Measurements from ENCODE around the gene DOLPP1. TPM values are rescaled to one million over a fixed set of nuclear protein-coding genes. Genes with fewer than 3 reads are reported as not detected.

The DOLPP1 gene
- total and polyA plus RNA-seq, 4 donors = 14.6 to 15.6 (median 15.0) TPM

DNA sequence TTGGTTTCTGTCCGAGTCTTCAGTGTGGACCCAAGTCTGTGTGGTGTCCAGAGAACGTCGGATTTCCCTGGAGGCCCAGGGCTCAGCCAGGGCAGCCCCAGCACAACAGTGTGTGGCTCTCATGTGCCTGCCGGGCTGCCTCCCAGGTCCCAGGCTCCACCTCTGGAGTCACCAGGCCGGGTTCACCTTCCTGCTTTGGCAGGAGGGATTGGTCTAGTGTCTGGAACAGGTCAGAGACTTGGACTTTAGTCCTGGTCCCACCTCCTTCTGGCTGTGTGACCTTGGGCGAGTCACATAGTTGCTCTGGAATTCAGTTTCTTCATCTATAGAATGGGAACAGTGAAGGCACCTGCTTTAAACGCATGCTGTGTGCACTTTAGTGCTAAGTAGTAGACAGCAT lies 3.2 kb downstream of the DOLPP1 start:
- H3K9me3 ChIP-seq (ENCODE audit: control insufficient read depth in 4 of 4, low read length in 3 of 4) = no peaks in the 10 kb centered on the region
- WGBS = 49% methylated on average over 7 of the region's 7 CpGs
- peaks cover 15 to 70% (median 60%) of the 10 kb centered on the region in 4 donors for H3K4me1 ChIP-seq (ENCODE audit: control insufficient read depth in 4 of 4, insufficient read depth in 4 of 4, low read length in 3 of 4)
- peaks cover 6 to 21% (median 7%) of the 10 kb centered on the region in 4 donors for H3K36me3 ChIP-seq (ENCODE audit: control insufficient read depth in 4 of 4, insufficient read depth in 3 of 4, low read depth in 1 of 4, low read length in 3 of 4)
- no peak overlapping the region for H3K4me3 ChIP-seq (ENCODE audit: low read depth in 1 of 3, low read length in 3 of 3)
- no peak for DNase-seq (ENCODE audit: low spot score)
- TF ChIP-seq SP1 (IDR thresholded peaks at IDR 0.05) (peak; percentile 33), HNF4G (IDR thresholded peaks at IDR 0.05) (peak; percentile 52), YY1 (IDR thresholded peaks at IDR 0.05) (no peak), RXRA (IDR thresholded peaks at IDR 0.05) (peak; percentile 57 to 75), RAD21 (IDR thresholded peaks at IDR 0.05) (peak in 1 of 2 donors; percentile 13), FOXA1 (IDR thresholded peaks at IDR 0.05) (no peak), FOXA2 (IDR thresholded peaks at IDR 0.05) (no peak), TAF1 (conservative IDR thresholded peaks at IDR 0.05) (no peak), HNF4A (conservative IDR thresholded peaks at IDR 0.05) (peak; percentile 82 to 86), NR2F2 (IDR thresholded peaks at IDR 0.05) (no peak), GABPA (IDR thresholded peaks at IDR 0.05 in 1 of 2, conservative IDR thresholded peaks at IDR 0.05 in 1 of 2) (no peak), EGR1 (IDR thresholded peaks at IDR 0.05; ENCODE audit: low read depth in 2 of 2) (no peak), JUND (IDR thresholded peaks at IDR 0.05) (no peak)
- TF ChIP-seq, protein P1, sequence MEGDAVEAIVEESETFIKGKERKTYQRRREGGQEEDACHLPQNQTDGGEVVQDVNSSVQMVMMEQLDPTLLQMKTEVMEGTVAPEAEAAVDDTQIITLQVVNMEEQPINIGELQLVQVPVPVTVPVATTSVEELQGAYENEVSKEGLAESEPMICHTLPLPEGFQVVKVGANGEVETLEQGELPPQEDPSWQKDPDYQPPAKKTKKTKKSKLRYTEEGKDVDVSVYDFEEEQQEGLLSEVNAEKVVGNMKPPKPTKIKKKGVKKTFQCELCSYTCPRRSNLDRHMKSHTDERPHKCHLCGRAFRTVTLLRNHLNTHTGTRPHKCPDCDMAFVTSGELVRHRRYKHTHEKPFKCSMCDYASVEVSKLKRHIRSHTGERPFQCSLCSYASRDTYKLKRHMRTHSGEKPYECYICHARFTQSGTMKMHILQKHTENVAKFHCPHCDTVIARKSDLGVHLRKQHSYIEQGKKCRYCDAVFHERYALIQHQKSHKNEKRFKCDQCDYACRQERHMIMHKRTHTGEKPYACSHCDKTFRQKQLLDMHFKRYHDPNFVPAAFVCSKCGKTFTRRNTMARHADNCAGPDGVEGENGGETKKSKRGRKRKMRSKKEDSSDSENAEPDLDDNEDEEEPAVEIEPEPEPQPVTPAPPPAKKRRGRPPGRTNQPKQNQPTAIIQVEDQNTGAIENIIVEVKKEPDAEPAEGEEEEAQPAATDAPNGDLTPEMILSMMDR (IDR thresholded peaks at IDR 0.05; ENCODE audit: low read depth, low read length, missing input control) = no peak
- TF ChIP-seq, protein P2, sequence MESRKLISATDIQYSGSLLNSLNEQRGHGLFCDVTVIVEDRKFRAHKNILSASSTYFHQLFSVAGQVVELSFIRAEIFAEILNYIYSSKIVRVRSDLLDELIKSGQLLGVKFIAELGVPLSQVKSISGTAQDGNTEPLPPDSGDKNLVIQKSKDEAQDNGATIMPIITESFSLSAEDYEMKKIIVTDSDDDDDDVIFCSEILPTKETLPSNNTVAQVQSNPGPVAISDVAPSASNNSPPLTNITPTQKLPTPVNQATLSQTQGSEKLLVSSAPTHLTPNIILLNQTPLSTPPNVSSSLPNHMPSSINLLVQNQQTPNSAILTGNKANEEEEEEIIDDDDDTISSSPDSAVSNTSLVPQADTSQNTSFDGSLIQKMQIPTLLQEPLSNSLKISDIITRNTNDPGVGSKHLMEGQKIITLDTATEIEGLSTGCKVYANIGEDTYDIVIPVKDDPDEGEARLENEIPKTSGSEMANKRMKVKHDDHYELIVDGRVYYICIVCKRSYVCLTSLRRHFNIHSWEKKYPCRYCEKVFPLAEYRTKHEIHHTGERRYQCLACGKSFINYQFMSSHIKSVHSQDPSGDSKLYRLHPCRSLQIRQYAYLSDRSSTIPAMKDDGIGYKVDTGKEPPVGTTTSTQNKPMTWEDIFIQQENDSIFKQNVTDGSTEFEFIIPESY (IDR thresholded peaks at IDR 0.05) = no peak
- TF ChIP-seq, protein P3, sequence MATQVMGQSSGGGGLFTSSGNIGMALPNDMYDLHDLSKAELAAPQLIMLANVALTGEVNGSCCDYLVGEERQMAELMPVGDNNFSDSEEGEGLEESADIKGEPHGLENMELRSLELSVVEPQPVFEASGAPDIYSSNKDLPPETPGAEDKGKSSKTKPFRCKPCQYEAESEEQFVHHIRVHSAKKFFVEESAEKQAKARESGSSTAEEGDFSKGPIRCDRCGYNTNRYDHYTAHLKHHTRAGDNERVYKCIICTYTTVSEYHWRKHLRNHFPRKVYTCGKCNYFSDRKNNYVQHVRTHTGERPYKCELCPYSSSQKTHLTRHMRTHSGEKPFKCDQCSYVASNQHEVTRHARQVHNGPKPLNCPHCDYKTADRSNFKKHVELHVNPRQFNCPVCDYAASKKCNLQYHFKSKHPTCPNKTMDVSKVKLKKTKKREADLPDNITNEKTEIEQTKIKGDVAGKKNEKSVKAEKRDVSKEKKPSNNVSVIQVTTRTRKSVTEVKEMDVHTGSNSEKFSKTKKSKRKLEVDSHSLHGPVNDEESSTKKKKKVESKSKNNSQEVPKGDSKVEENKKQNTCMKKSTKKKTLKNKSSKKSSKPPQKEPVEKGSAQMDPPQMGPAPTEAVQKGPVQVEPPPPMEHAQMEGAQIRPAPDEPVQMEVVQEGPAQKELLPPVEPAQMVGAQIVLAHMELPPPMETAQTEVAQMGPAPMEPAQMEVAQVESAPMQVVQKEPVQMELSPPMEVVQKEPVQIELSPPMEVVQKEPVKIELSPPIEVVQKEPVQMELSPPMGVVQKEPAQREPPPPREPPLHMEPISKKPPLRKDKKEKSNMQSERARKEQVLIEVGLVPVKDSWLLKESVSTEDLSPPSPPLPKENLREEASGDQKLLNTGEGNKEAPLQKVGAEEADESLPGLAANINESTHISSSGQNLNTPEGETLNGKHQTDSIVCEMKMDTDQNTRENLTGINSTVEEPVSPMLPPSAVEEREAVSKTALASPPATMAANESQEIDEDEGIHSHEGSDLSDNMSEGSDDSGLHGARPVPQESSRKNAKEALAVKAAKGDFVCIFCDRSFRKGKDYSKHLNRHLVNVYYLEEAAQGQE (IDR thresholded peaks at IDR 0.05) = no peak
- TF ChIP-seq, protein P4, sequence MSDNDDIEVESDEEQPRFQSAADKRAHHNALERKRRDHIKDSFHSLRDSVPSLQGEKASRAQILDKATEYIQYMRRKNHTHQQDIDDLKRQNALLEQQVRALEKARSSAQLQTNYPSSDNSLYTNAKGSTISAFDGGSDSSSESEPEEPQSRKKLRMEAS (IDR thresholded peaks at IDR 0.05) = no peak
- TF ChIP-seq, protein P5, sequence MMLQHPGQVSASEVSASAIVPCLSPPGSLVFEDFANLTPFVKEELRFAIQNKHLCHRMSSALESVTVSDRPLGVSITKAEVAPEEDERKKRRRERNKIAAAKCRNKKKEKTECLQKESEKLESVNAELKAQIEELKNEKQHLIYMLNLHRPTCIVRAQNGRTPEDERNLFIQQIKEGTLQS (IDR thresholded peaks at IDR 0.05) = no peak
- H3K9ac ChIP-seq (ENCODE audit: low read depth in 1 of 2, low read length in 2 of 2) = no peak overlapping the region
- H3K27ac ChIP-seq (ENCODE audit: low read depth in 1 of 2, low read length in 2 of 2) = no peak overlapping the region
- no peaks in the 10 kb centered on the region for H3K27me3 ChIP-seq (ENCODE audit: control insufficient read depth in 4 of 4, insufficient read depth in 4 of 4, low read length in 3 of 4)
